ENCODE data around the gene SMURF2.
"Not testable (repeated sequence)": the region's sequence is repeated elsewhere in the genome, so short reads cannot be mapped to it uniquely, and the experiment has no call there.

The SMURF2 gene

GRCh38 chr17:64664299-64664981 lies 2.3 kb upstream of the SMURF2 start:
- DNase-seq, result not testable (repeated sequence)

- DNase-seq, result not testable (repeated sequence)
Measured at GRCh38 chr17:64663836-64664235, 1.7 kb upstream of the SMURF2 start.

GRCh38 chr17:64662774-64663367 lies 764 bp upstream of the SMURF2 start:
- DNase-seq, result no peak

- no peak for DNase-seq
Measured at GRCh38 chr17:64661726-64661975, 456 bp downstream of the SMURF2 start.

GRCh38 chr17:64660978-64661725 lies 955 bp downstream of the SMURF2 start:
- peak; percentile 28 for DNase-seq

GRCh38 chr17:64660195-64660977 lies 1.7 kb downstream of the SMURF2 start:
- DNase-seq, result peak; percentile 18

GRCh38 chr17:64658931-64659330 lies 3.2 kb downstream of the SMURF2 start:
- DNase-seq, result peak; percentile 24

GRCh38 chr17:64657610-64658125 lies 4.4 kb downstream of the SMURF2 start:
- DNase-seq, result no peak

GRCh38 chr17:64655704-64656103 lies 6.4 kb downstream of the SMURF2 start:
- no peak for DNase-seq

GRCh38 chr17:64653985-64654355 lies 8.1 kb downstream of the SMURF2 start:
- no peak for DNase-seq

- no peak for DNase-seq
Measured at GRCh38 chr17:64653325-64653984, 8.7 kb downstream of the SMURF2 start.

- DNase-seq, result no peak
Measured at GRCh38 chr17:64651889-64652288, 10.2 kb downstream of the SMURF2 start.

GRCh38 chr17:64648234-64648633 lies 13.9 kb downstream of the SMURF2 start:
- DNase-seq, result no peak

- no peak for DNase-seq
Measured at GRCh38 chr17:64647817-64648216, 14.3 kb downstream of the SMURF2 start.

- no peak for DNase-seq
Measured at GRCh38 chr17:64639516-64639915, 22.6 kb downstream of the SMURF2 start.

- no peak for DNase-seq
Measured at GRCh38 chr17:64638552-64639203, 23.4 kb downstream of the SMURF2 start.

GRCh38 chr17:64635647-64636305 lies 26.3 kb downstream of the SMURF2 start:
- no peak for DNase-seq

GRCh38 chr17:64634218-64634617 lies 27.9 kb downstream of the SMURF2 start:
- no peak for DNase-seq

- DNase-seq, result no peak
Measured at GRCh38 chr17:64632606-64633005, 29.5 kb downstream of the SMURF2 start.

GRCh38 chr17:64632194-64632593 lies 29.9 kb downstream of the SMURF2 start:
- DNase-seq, result no peak

GRCh38 chr17:64630309-64631223 lies 31.5 kb downstream of the SMURF2 start:
- DNase-seq, result no peak
